Keratinocyte (primary cell): Measurements from ENCODE around the gene LPGAT1. TPM values are rescaled to one million over a fixed set of nuclear protein-coding genes. Genes with fewer than 3 reads are reported as not detected.

Experiments used
- DNase-seq: peaks from one replicate; pipeline ENCODE4 v3.0.0-alpha.2; 2011; ENCODE audit warnings: low read depth, missing footprints, low spot score
- FAIRE-seq: peaks from 2 replicates; lab custom pipeline; 2011; peaks lifted over from hg19 to GRCh38; lab: Jason Lieb, UNC
- H2AFZ ChIP-seq: 2 replicates; pipeline ENCODE4 v1.6.0; 2012; ENCODE audit warnings: low read length, control low read depth, inconsistent platforms; ENCODE audit not compliant: control insufficient read depth
- H3K27ac ChIP-seq: 2 replicates; pipeline ENCODE4 v1.5.1; 2011; ENCODE audit warnings: low read length; ENCODE audit not compliant: control insufficient read depth, insufficient read depth
- H3K27me3 ChIP-seq: 3 replicates; pipeline ENCODE4 v1.6.0; 2011; ENCODE audit warnings: low read length; ENCODE audit not compliant: control insufficient read depth, insufficient read depth; ENCODE audit errors: extremely low read depth
- H3K36me3 ChIP-seq, 2 experiments: 2 replicates in 1 of 2; 3 replicates in 1 of 2; pipeline ENCODE4 v1.5.1; 2011; ENCODE audit warnings: low read length in 2 of 2, mild to moderate bottlenecking in 1 of 2; ENCODE audit not compliant: control insufficient read depth in 2 of 2, insufficient read depth in 2 of 2; ENCODE audit errors: extremely low read depth in 1 of 2
- H3K4me1 ChIP-seq: 3 replicates; pipeline ENCODE4 v1.5.1; 2011; ENCODE audit warnings: low read length; ENCODE audit not compliant: control insufficient read depth, insufficient read depth; ENCODE audit errors: extremely low read depth
- H3K4me2 ChIP-seq: 3 replicates; pipeline ENCODE4 v1.6.0; 2011; ENCODE audit warnings: low read depth, low read length; ENCODE audit not compliant: control insufficient read depth, insufficient read depth; ENCODE audit errors: extremely low read depth
- H3K4me3 ChIP-seq, 3 experiments: fragments of 200-600 bp in 1 of 3; sonication (generic) in 1 of 3; 2 replicates in 2 of 3; 3 replicates in 1 of 3; pipeline ENCODE4 v1.5.1; 2011 to 2016; ENCODE audit warnings: low read length in 3 of 3, mild to moderate bottlenecking in 3 of 3, control low read depth in 2 of 3, inconsistent platforms in 1 of 3, low read depth in 1 of 3, mixed read lengths in 1 of 3, mixed run types in 1 of 3, moderate library complexity in 1 of 3; ENCODE audit not compliant: control insufficient read depth in 2 of 3, insufficient read depth in 2 of 3; ENCODE audit errors: extremely low read depth in 1 of 3
- H3K79me2 ChIP-seq: 2 replicates; pipeline ENCODE4 v1.6.0; 2012; ENCODE audit warnings: low read length; ENCODE audit not compliant: control insufficient read depth, insufficient read depth
- H3K9ac ChIP-seq: 3 replicates; pipeline ENCODE4 v1.6.0; 2011; ENCODE audit warnings: low read length; ENCODE audit not compliant: control insufficient read depth, insufficient read depth; ENCODE audit errors: extremely low read depth
- H3K9me1 ChIP-seq: 3 replicates; pipeline ENCODE4 v1.6.0; 2011; ENCODE audit warnings: low read length; ENCODE audit not compliant: control insufficient read depth, insufficient read depth; ENCODE audit errors: extremely low read depth
- H3K9me3 ChIP-seq: 2 replicates; pipeline ENCODE4 v1.5.1; 2012; ENCODE audit warnings: low read depth, low read length; ENCODE audit not compliant: control insufficient read depth
- H4K20me1 ChIP-seq: 3 replicates; pipeline ENCODE4 v1.6.0; 2011; ENCODE audit warnings: low read length; ENCODE audit not compliant: control insufficient read depth, insufficient read depth; ENCODE audit errors: extremely low read depth
- CTCF ChIP-seq, 3 experiments: IDR thresholded peaks in 1 of 3; conservative IDR thresholded peaks in 1 of 3; optimal IDR thresholded peaks in 1 of 3; 2 replicates in 2 of 3; 3 replicates in 1 of 3; pipeline versions ENCODE3 to v1.5.1; 2011; ENCODE audit warnings: low read length in 3 of 3, mild to moderate bottlenecking in 3 of 3, moderate library complexity in 2 of 3, control low read depth in 1 of 3, inconsistent platforms in 1 of 3; ENCODE audit not compliant: insufficient read depth in 2 of 3; ENCODE audit errors: extremely low read depth in 1 of 3
- EZH2 ChIP-seq: IDR thresholded peaks from one replicate; pipeline ENCODE4 v1.6.1; 2012; ENCODE audit warnings: inconsistent platforms, mild to moderate bottlenecking, low read length, moderate library complexity
- dilution Hi-C: fragments of 300-500 bp; cut with MboI; formaldehyde crosslinking; loops from one replicate; pipeline ENCODE4 v1.7.0; 2020; ENCODE audit warnings: low sequenced_read_pairs; ENCODE audit not compliant: extremely low pct_ligation_motif_present
- polyA plus RNA-seq, 5 experiments: library from polyadenylated mRNA; depleted of rRNA in 3 of 5; stranded (reverse) in 3 of 5; stranded (forward) in 1 of 5; unstranded in 1 of 5; fragments of >200 nt; gene quantifications; 1 replicate in 1 of 5; 2 replicates in 3 of 5; 3 replicates in 1 of 5; pipeline versions ENCODE4 v1.2.1 to v1.2.3, GENCODE V29; 2011 to 2012; ENCODE audit warnings: missing spikeins in 2 of 5, low read depth in 1 of 5, low replicate concordance in 1 of 5

The LPGAT1 gene
- polyA plus RNA-seq, 1 donor (not counting 4 experiments of a cell fraction or from before 2014, with no cell fraction given): 14.7 TPM

- no peak overlapping the region for H2AFZ ChIP-seq
- H3K4me3 ChIP-seq: no peak overlapping the region
- TF ChIP-seq CTCF (optimal IDR thresholded peaks at IDR 0.05 in 1 of 3, IDR thresholded peaks at IDR 0.05 in 1 of 3, conservative IDR thresholded peaks at IDR 0.05 in 1 of 3; ENCODE audit: extremely low read depth in 1 of 3, insufficient read depth in 2 of 3, low read length in 3 of 3) (no peak), EZH2 (no peak)
- no peaks in the 10 kb centered on the region for H4K20me1 ChIP-seq
- H3K9me3 ChIP-seq: no peaks in the 10 kb centered on the region
- DNase-seq: no peak
- dilution Hi-C loops: no loop called here
- H3K9ac ChIP-seq: no peak overlapping the region
- no peaks in the 10 kb centered on the region for H3K36me3 ChIP-seq
- H3K79me2 ChIP-seq: no peaks in the 10 kb centered on the region
- H3K4me1 ChIP-seq: peaks cover 3% of the 10 kb centered on the region
- no peak overlapping the region for H3K4me2 ChIP-seq
- no peaks in the 10 kb centered on the region for H3K9me1 ChIP-seq
- no peak overlapping the region for H3K27ac ChIP-seq
- no peaks in the 10 kb centered on the region for H3K27me3 ChIP-seq
- FAIRE-seq: no peak
These were observed 88.3 kb downstream of the LPGAT1 start for GRCh38 chr1:211742272-211742671.

- Histone ChIP-seq H3K4me3 (no peak overlapping the region), H3K79me2 (no peaks in the 10 kb centered on the region), H3K36me3 (no peaks in the 10 kb centered on the region), H3K27me3 (no peaks in the 10 kb centered on the region), H2AFZ (no peak overlapping the region), H3K4me1 (peaks cover 3% of the 10 kb centered on the region), H4K20me1 (no peaks in the 10 kb centered on the region), H3K9ac (no peak overlapping the region), H3K27ac (no peak overlapping the region), H3K9me1 (no peaks in the 10 kb centered on the region), H3K9me3 (no peaks in the 10 kb centered on the region), H3K4me2 (no peak overlapping the region)
- dilution Hi-C loops: no loop called here
- DNase-seq: no peak
- no peak for TF ChIP-seq EZH2
- no peak for FAIRE-seq
These were observed 88.8 kb downstream of the LPGAT1 start for GRCh38 chr1:211741788-211742187.

GRCh38 chr1:211741116-211741515, 89.4 kb downstream of the LPGAT1 start:
- no peak for TF ChIP-seq EZH2
- TF ChIP-seq CTCF (optimal IDR thresholded peaks at IDR 0.05 in 1 of 3, IDR thresholded peaks at IDR 0.05 in 1 of 3, conservative IDR thresholded peaks at IDR 0.05 in 1 of 3; ENCODE audit: extremely low read depth in 1 of 3, insufficient read depth in 2 of 3, low read length in 3 of 3): no peak
- no peak overlapping the region for H2AFZ ChIP-seq
- H3K4me3 ChIP-seq: no peak overlapping the region
- no peak overlapping the region for H3K27ac ChIP-seq
- H3K9me3 ChIP-seq: no peaks in the 10 kb centered on the region
- H3K9ac ChIP-seq: no peak overlapping the region
- H3K4me1 ChIP-seq: peaks cover 7% of the 10 kb centered on the region
- H3K9me1 ChIP-seq: no peaks in the 10 kb centered on the region
- H3K36me3 ChIP-seq: no peaks in the 10 kb centered on the region
- H4K20me1 ChIP-seq: no peaks in the 10 kb centered on the region
- no peak overlapping the region for H3K4me2 ChIP-seq
- no peaks in the 10 kb centered on the region for H3K27me3 ChIP-seq
- dilution Hi-C loops: no loop called here
- FAIRE-seq (no peak), DNase-seq (no peak)
- H3K79me2 ChIP-seq: no peaks in the 10 kb centered on the region
